ENCODE measurements around the gene DLG2. TPM values are rescaled to one million over a fixed set of nuclear protein-coding genes. Genes with fewer than 3 reads are reported as not detected.
A peak's percentile ranks its signal among the peaks of the same experiment; 100 is the strongest.
"Not testable (repeated sequence)": the region's sequence is repeated elsewhere in the genome, so short reads cannot be mapped to it uniquely, and the experiment has no call there.

DLG2 gene
- total RNA-seq, result 1 to 10 TPM; 1.7 to 2.1 TPM

DNA sequence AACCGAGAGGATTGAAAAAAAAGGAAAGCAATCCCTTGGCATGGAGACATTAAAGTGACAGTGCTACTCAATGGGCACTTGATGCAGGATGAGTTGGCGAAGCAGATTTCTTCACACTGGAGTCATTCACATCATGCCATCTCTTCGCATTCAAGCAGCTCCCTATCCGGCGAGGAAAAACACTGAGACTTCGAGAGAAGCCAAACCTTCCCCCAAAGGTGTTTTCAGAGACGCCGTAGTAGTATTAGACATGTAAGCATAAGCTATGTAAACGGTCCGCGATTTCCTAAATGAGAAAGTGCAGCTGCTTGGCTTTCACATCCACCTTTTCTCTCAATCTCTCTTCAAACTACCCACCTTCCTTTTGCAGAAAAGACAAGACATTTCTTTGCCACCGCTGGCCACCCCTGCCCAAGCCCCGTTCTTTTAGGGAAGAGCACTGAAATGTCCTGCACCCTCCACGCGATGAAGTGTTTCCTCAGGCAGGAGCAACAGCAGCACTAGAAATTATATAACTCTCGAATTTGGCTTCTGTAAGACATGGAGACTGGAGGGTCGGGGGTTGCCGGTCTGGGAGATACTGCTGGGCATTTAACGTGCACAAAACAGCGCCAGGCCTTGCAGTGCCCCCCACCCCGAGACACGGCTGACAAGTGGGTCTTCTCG is at the start of gene DLG2:
DLG2 (minus strand) TSS at position 13 of the 666 bp plus-strand sequence.
- ChIA-PET CTCF (interaction anchor here (0.8 to 1.9 kb wide), 6 partner anchors 10 to 227 kb away, joined by 3 to 6 read pairs (median 3); partner anchors contain the start of gene CCDC83), POLR2A (interaction anchor here (0.6 to 2.2 kb wide), 3 partner anchors 20 to 603 kb away, joined by 3 to 16 read pairs (median 6); partner anchors contain the start of gene TMEM126A)
- DNase-seq (peak; percentile 36), ATAC-seq (peak; percentile 1)
- H3K4me1 Mint-ChIP-seq, result peaks cover 35% of the 10 kb centered on the region
- intact Hi-C loops (cut with DNase I, micrococcal nuclease), result loop anchor here (2.0 to 10.0 kb wide), 4 partner anchors 33 to 1410 kb away; partner anchors contain the start of genes HIKESHI (in 1 of the 2), PRSS23 (in 1 of the 2) and TMEM135 (in 1 of the 2)
- H3K27me3 Mint-ChIP-seq, result no peaks in the 10 kb centered on the region
- peak within 1 kb of the TSS; percentile 98 for H3K4me3 Mint-ChIP-seq
- H3K36me3 Mint-ChIP-seq (ENCODE audit: low read depth), result peaks cover 15% of the 10 kb centered on the region
- no peaks in the 10 kb centered on the region for H3K9me3 Mint-ChIP-seq (ENCODE audit: low read depth)
- peak within 1 kb of the TSS; percentile 100 for H3K27ac Mint-ChIP-seq

GRCh38 chr11:85673393-85673792 is 46.2 kb upstream of the DLG2 start:
- no peaks in the 10 kb centered on the region for H3K27me3 Mint-ChIP-seq
- CTCF ChIA-PET, result no interaction called here
- POLR2A ChIA-PET, result no interaction called here
- no peak overlapping the region for H3K4me3 Mint-ChIP-seq
- no peaks in the 10 kb centered on the region for H3K36me3 Mint-ChIP-seq (ENCODE audit: low read depth)
- no peaks in the 10 kb centered on the region for H3K9me3 Mint-ChIP-seq (ENCODE audit: low read depth)
- H3K27ac Mint-ChIP-seq, result no peak overlapping the region
- no peaks in the 10 kb centered on the region for H3K4me1 Mint-ChIP-seq
- DNase-seq, result no peak
- intact Hi-C loops (cut with DNase I, micrococcal nuclease), result no loop called here
- peak; percentile 61 for ATAC-seq

GRCh38 chr11:85672105-85672902 is 45.2 kb upstream of the DLG2 start:
- no peaks in the 10 kb centered on the region for H3K4me1 Mint-ChIP-seq
- no peak overlapping the region for H3K27ac Mint-ChIP-seq
- intact Hi-C loops (cut with DNase I, micrococcal nuclease), result no loop called here
- no peaks in the 10 kb centered on the region for H3K9me3 Mint-ChIP-seq (ENCODE audit: low read depth)
- H3K4me3 Mint-ChIP-seq, result no peak overlapping the region
- no peak for ATAC-seq
- no peak for DNase-seq
- ChIA-PET CTCF (no interaction called here), POLR2A (no interaction called here)
- H3K27me3 Mint-ChIP-seq, result no peaks in the 10 kb centered on the region
- H3K36me3 Mint-ChIP-seq (ENCODE audit: low read depth), result no peaks in the 10 kb centered on the region

DNA sequence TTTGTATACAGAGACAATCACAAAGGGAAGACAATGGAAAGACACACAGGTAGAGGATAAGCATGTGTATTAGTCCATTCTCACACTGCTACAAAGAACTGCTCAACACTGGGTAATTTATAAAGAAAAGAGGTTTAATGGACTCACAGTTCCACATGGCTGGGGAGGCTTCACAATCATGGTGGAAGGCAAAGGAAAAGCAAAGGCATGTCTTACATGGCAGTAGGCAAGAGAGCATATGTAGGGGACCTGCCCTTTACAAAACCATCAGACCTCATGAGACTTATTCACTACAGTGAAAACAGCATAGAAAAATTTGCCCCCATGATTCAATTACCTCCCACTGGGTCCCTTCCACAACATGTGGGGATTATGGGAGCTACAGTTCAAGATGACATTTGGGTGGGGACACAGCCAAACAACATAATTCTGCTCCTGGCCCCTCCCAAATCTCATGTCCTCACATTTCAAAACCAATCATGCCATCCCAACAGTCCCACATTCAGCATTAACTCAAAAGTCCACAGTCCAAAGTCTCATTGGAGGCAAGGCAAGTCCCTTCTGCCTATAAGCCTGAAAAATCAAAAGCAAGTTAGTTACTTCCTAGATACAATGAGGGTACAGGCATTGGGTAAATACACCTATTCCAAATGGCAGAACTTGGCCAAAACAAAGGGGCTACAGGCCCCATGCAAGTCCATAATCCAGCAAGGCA is 44.0 kb upstream of the DLG2 start:
- H3K9me3 Mint-ChIP-seq (ENCODE audit: low read depth); DNase-seq; H3K27me3 Mint-ChIP-seq; H3K4me3 Mint-ChIP-seq; H3K36me3 Mint-ChIP-seq (ENCODE audit: low read depth); intact Hi-C loops (cut with DNase I, micrococcal nuclease); H3K4me1 Mint-ChIP-seq; CTCF ChIA-PET; H3K27ac Mint-ChIP-seq; ATAC-seq; POLR2A ChIA-PET: not testable (repeated sequence)

- H3K36me3 Mint-ChIP-seq (ENCODE audit: low read depth), result peaks cover 12% of the 10 kb centered on the region
Observed at GRCh38 chr11:85668157-85668556, 41.0 kb upstream of the DLG2 start.

GRCh38 chr11:85666687-85667086 is 39.5 kb upstream of the DLG2 start:
- peaks cover 11% of the 10 kb centered on the region for H3K4me1 Mint-ChIP-seq
- peaks cover 22% of the 10 kb centered on the region for H3K36me3 Mint-ChIP-seq (ENCODE audit: low read depth)
- ChIA-PET CTCF (no interaction called here), POLR2A (no interaction called here)
- H3K4me3 Mint-ChIP-seq, result no peak overlapping the region
- intact Hi-C loops (cut with DNase I, micrococcal nuclease), result loop anchor here in 1 of 2 experiments (5.0 to 10.0 kb wide), 3 partner anchors 161 to 578 kb away; partner anchors contain the start of genes EED and PICALM
- DNase-seq, result no peak
- H3K9me3 Mint-ChIP-seq (ENCODE audit: low read depth), result no peaks in the 10 kb centered on the region
- no peak overlapping the region for H3K27ac Mint-ChIP-seq
- no peaks in the 10 kb centered on the region for H3K27me3 Mint-ChIP-seq
- ATAC-seq, result no peak

More at GRCh38 chr11:85668157-85668556, 41.0 kb upstream of the DLG2 start:
- intact Hi-C loops (cut with DNase I, micrococcal nuclease), result loop anchor here in 1 of 2 experiments (5.0 to 10.0 kb wide), 3 partner anchors 159 to 577 kb away; partner anchors contain the start of genes EED and PICALM
- DNase-seq, result no peak
- no peak for ATAC-seq
- Mint-ChIP-seq H3K4me3 (no peak overlapping the region), H3K27me3 (no peaks in the 10 kb centered on the region), H3K9me3 (ENCODE audit: low read depth) (no peaks in the 10 kb centered on the region), H3K27ac (no peak overlapping the region), H3K4me1 (peaks cover 9% of the 10 kb centered on the region)
- ChIA-PET POLR2A (no interaction called here), CTCF (interaction anchor here (0.6 to 0.9 kb wide), 2 partner anchors 10 to 17 kb away, joined by 3 read pairs; no protein-coding TSS in a partner anchor)

DNA sequence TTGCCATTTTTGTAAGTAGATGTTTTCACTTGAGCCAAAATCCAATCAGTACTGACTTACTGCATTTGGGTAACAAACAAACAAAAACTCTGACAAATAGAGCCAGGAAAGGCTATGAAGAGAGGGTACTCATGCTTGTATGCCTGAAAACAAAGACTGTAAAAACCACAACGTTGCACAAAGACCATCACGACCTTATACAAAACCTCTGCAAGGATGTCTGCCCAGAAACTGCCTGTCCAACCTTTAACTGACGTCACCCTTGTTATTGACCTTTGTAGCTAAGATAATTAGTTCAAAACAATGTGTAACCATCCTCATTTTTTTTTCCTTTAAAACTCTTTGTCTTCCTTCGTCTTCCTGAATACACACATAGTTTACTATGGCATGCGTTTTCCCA is 38.6 kb upstream of the DLG2 start:
- Mint-ChIP-seq H3K4me3 (peak overlapping the region; percentile 100), H3K4me1 (peaks cover 20% of the 10 kb centered on the region), H3K27ac (peak overlapping the region; percentile 99), H3K27me3 (no peaks in the 10 kb centered on the region), H3K9me3 (ENCODE audit: low read depth) (no peaks in the 10 kb centered on the region), H3K36me3 (ENCODE audit: low read depth) (peaks cover 31% of the 10 kb centered on the region)
- CTCF ChIA-PET, result interaction anchor here (0.5 kb wide), 2 partner anchors 104 to 1432 kb away, joined by 3 to 4 read pairs; no protein-coding TSS in a partner anchor
- intact Hi-C loops (cut with DNase I, micrococcal nuclease), result loop anchor here (1.0 to 10.0 kb wide), 11 partner anchors 17 to 637 kb away; partner anchors contain the start of genes EED (in 1 of the 2), HIKESHI (in 1 of the 2), PICALM (in 1 of the 2) and SYTL2 (in 1 of the 2)
- ATAC-seq (no peak), DNase-seq (no peak)
- POLR2A ChIA-PET, result no interaction called here

GRCh38 chr11:85664615-85665481 is 37.7 kb upstream of the DLG2 start, which contains the start of gene CREBZF:
Gene CREBZF, minus strand, starts transcription at chr11:85665129. Its CDS starts 254 bp downstream, at chr11:85664875.
- DNase-seq, result peak; percentile 97
- intact Hi-C loops (cut with DNase I, micrococcal nuclease), result loop anchor here (1.0 to 10.0 kb wide), 17 partner anchors 17 to 638 kb away; partner anchors contain the start of genes EED (in 2 of the 2), PICALM (in 2 of the 2), TMEM126A (in 2 of the 2) and TMEM126B (in 2 of the 2)
- peaks cover 29% of the 10 kb centered on the region for H3K4me1 Mint-ChIP-seq
- ATAC-seq, result peak; percentile 88
- peaks cover 40% of the 10 kb centered on the region for H3K36me3 Mint-ChIP-seq (ENCODE audit: low read depth)
- H3K9me3 Mint-ChIP-seq (ENCODE audit: low read depth), result no peaks in the 10 kb centered on the region
- POLR2A ChIA-PET, result interaction anchor here (0.6 to 1.0 kb wide), 3 partner anchors 15 to 145 kb away, joined by 3 read pairs; partner anchors contain the start of gene TMEM126A
- CTCF ChIA-PET, result interaction anchor here (0.6 to 1.4 kb wide), 6 partner anchors 16 to 350 kb away, joined by 3 to 5 read pairs (median 4); partner anchors contain the start of genes CCDC83 and TMEM126A
- H3K4me3 Mint-ChIP-seq, result peak within 1 kb of the TSS; percentile 100
- peak within 1 kb of the TSS; percentile 99 for H3K27ac Mint-ChIP-seq
- no peaks in the 10 kb centered on the region for H3K27me3 Mint-ChIP-seq

DNA sequence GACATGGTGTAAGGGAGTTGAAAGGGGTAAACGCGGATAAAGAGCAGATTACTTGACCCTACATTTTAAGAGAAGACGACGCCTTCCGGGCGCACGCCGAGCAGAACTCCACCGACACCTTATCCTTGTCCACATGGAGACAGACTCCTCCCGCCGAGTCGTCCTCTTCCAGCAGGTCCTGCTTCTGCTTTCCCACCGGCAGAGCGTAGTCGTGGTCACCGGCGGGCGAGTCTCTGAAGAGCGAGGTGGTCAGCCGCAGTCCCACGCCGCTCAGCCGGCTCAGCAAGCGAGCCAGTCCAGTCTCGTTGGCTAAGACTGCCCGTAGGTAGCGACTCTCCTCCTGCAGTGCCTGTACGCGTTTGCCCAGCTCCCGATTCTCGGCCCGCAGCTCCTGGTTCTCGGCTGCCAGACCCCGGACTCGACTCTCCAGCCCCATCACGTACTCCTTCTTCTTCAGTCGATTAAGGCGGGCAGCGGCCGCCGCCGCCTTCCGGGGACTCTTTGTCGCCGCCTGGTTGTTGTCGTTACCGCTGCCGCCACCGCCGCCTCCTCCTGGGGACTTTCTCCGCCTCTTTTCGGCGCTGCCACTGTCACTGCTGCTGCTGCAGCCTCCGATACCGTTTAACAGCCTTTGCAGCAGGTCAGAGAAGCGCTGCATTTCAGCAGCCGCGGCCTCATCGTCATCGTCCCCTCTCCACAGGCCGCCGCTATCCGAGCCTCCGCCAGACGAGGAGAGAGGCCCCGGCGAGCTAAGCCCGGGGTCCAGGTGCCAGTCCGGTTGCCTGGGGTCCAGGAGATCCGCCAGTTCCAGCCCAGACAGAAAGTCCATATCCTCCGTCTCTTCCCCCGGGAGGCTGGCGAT is 36.8 kb upstream of the DLG2 start:
- peak overlapping the region; percentile 100 for H3K4me3 Mint-ChIP-seq
- no peaks in the 10 kb centered on the region for H3K9me3 Mint-ChIP-seq (ENCODE audit: low read depth)
- ATAC-seq (peak; percentile 78), DNase-seq (peak; percentile 94)
- ChIA-PET POLR2A (interaction anchor here (1.3 kb wide), 1 partner anchor 36 kb away, joined by 6 read pairs; the partner anchor contains the start of gene TMEM126B), CTCF (interaction anchor here (0.6 to 1.4 kb wide), 6 partner anchors 15 to 168 kb away, joined by 3 to 5 read pairs (median 4); partner anchors contain the start of genes SYTL2 and TMEM126A)
- H3K36me3 Mint-ChIP-seq (ENCODE audit: low read depth), result peaks cover 47% of the 10 kb centered on the region
- no peaks in the 10 kb centered on the region for H3K27me3 Mint-ChIP-seq
- peaks cover 35% of the 10 kb centered on the region for H3K4me1 Mint-ChIP-seq
- intact Hi-C loops (cut with DNase I, micrococcal nuclease), result loop anchor here (1.0 to 10.0 kb wide), 13 partner anchors 17 to 639 kb away; partner anchors contain the start of genes EED (in 2 of the 2), PICALM (in 2 of the 2), TMEM126B (in 2 of the 2) and HIKESHI (in 1 of the 2)
- H3K27ac Mint-ChIP-seq, result peak overlapping the region; percentile 99
